HEK293T (cell line): ENCODE results near the gene KANSL1.

Source experiments
- CTCF ChIA-PET: fragments of 350-600 bp; formaldehyde crosslinking; extraction: SDS; loops from one replicate; lab custom pipeline; 2021; ENCODE audit warnings: antibody characterized with exemption, inconsistent platforms; lab: Yijun Ruan, JAX
- POLR2A ChIA-PET: fragments of 350-600 bp; formaldehyde crosslinking; extraction: SDS; loops from one replicate; lab custom pipeline; 2020; ENCODE audit warnings: antibody characterized with exemption, inconsistent platforms; lab: Yijun Ruan, JAX
- DNase-seq: peaks from one replicate; pipeline ENCODE4 v3.0.0; 2012; ENCODE audit warnings: mixed read lengths; ENCODE audit errors: extremely low spot score
- ARNT ChIP-seq: fragments of 450-650 bp; IDR thresholded peaks from 2 replicates; pipeline ENCODE4 v1.6.1; 2017; ENCODE audit warnings: mild to moderate bottlenecking
- BHLHE40 ChIP-seq: fragments of 450-650 bp; IDR thresholded peaks from 2 replicates; pipeline ENCODE4 v1.6.1; 2016; ENCODE audit warnings: mild to moderate bottlenecking, moderate library complexity, borderline replicate concordance
- CTBP1 ChIP-seq: fragments of 450-650 bp; IDR thresholded peaks from 2 replicates; pipeline ENCODE4 v1.6.1; 2016; ENCODE audit warnings: borderline replicate concordance
- ELF4 ChIP-seq: fragments of 450-650 bp; IDR thresholded peaks from 2 replicates; pipeline ENCODE4 v1.6.1; 2017; ENCODE audit warnings: antibody characterized with exemption
- FOXA1 ChIP-seq: fragments of 450-650 bp; IDR thresholded peaks from 2 replicates; pipeline ENCODE4 v1.6.1; 2016; ENCODE audit warnings: mild to moderate bottlenecking
- FOXK2 ChIP-seq: fragments of 450-650 bp; IDR thresholded peaks from 2 replicates; pipeline ENCODE4 v1.6.1; 2016; ENCODE audit warnings: mild to moderate bottlenecking
- FOXM1 ChIP-seq: fragments of 450-650 bp; IDR thresholded peaks from 2 replicates; pipeline ENCODE4 v1.6.1; 2017; ENCODE audit warnings: mild to moderate bottlenecking, borderline replicate concordance
- HDGF ChIP-seq: fragments of 450-650 bp; IDR thresholded peaks from 2 replicates; pipeline ENCODE4 v1.6.1; 2017; ENCODE audit warnings: antibody characterized with exemption, borderline replicate concordance
- L3MBTL2 ChIP-seq: fragments of 450-650 bp; conservative IDR thresholded peaks from 2 replicates; pipeline ENCODE4 v1.6.1; 2016; ENCODE audit warnings: mild to moderate bottlenecking
- LEF1 ChIP-seq: fragments of 450-650 bp; IDR thresholded peaks from 2 replicates; pipeline ENCODE4 v1.6.1; 2017; ENCODE audit warnings: mild to moderate bottlenecking, borderline replicate concordance
- NFRKB ChIP-seq: fragments of 450-650 bp; IDR thresholded peaks from 2 replicates; pipeline ENCODE4 v1.6.1; 2016; ENCODE audit warnings: mild to moderate bottlenecking, moderate library complexity
- PKNOX1 ChIP-seq: fragments of 450-650 bp; IDR thresholded peaks from 2 replicates; pipeline ENCODE4 v1.6.1; 2016
- SP1 ChIP-seq: fragments of 450-650 bp; IDR thresholded peaks from 2 replicates; pipeline ENCODE4 v1.6.1; 2017
- SUZ12 ChIP-seq: fragments of 450-650 bp; IDR thresholded peaks from 2 replicates; pipeline ENCODE4 v1.6.1; 2016; ENCODE audit warnings: mild to moderate bottlenecking
- TARDBP ChIP-seq: fragments of 450-650 bp; IDR thresholded peaks from 2 replicates; pipeline ENCODE4 v1.6.1; 2016
- ZNF384 ChIP-seq: fragments of 450-650 bp; IDR thresholded peaks from 2 replicates; pipeline ENCODE4 v1.6.1; 2016

Gene KANSL1

GRCh38 chr17:46071796-46072195 is 121.4 kb downstream of the KANSL1 start:
- CTCF ChIA-PET, result interaction anchor here (0.6 kb wide), 1 partner anchor 1600 kb away, joined by 8 read pairs; no protein-coding TSS in a partner anchor

GRCh38 chr17:46064460-46064859 is 128.8 kb downstream of the KANSL1 start:
- TF ChIP-seq NFRKB, result no peak
- no peak for TF ChIP-seq CTBP1
- no peak for TF ChIP-seq FOXM1
- TF ChIP-seq TARDBP, result no peak
- no peak for TF ChIP-seq PKNOX1
- ChIA-PET CTCF (no interaction called here), POLR2A (no interaction called here)
- no peak for DNase-seq

More at GRCh38 chr17:46071796-46072195, 121.4 kb downstream of the KANSL1 start:
- DNase-seq, result no peak
- POLR2A ChIA-PET, result interaction anchor here (2.4 kb wide), 1 partner anchor 121 kb away, joined by 6 read pairs; the partner anchor contains the start of gene KANSL1
- TF ChIP-seq FOXM1, result no peak
- TF ChIP-seq L3MBTL2, result no peak
- TF ChIP-seq LEF1, result no peak
- no peak for TF ChIP-seq SUZ12
- no peak for TF ChIP-seq NFRKB
- no peak for TF ChIP-seq CTBP1
- no peak for TF ChIP-seq BHLHE40
- TF ChIP-seq ELF4, result no peak
- TF ChIP-seq FOXA1, result no peak
- no peak for TF ChIP-seq FOXK2
- TF ChIP-seq SP1, result no peak
- no peak for TF ChIP-seq TARDBP
- TF ChIP-seq ARNT, result no peak
- no peak for TF ChIP-seq PKNOX1
- TF ChIP-seq ZNF384, result no peak
- no peak for TF ChIP-seq HDGF

- no peak for DNase-seq
- TF ChIP-seq FOXM1, result no peak
- TF ChIP-seq FOXA1, result no peak
- no peak for TF ChIP-seq SUZ12
- TF ChIP-seq TARDBP, result no peak
- no peak for TF ChIP-seq CTBP1
- no peak for TF ChIP-seq SP1
- no peak for TF ChIP-seq LEF1
- no peak for TF ChIP-seq ZNF384
- TF ChIP-seq NFRKB, result no peak
- TF ChIP-seq PKNOX1, result no peak
- no peak for TF ChIP-seq ARNT
- no peak for TF ChIP-seq ELF4
- no peak for TF ChIP-seq L3MBTL2
- no peak for TF ChIP-seq FOXK2
- no peak for TF ChIP-seq HDGF
- no peak for TF ChIP-seq BHLHE40
- CTCF ChIA-PET, result no interaction called here
- POLR2A ChIA-PET, result no interaction called here
Observed at GRCh38 chr17:46063241-46063640, 130.0 kb downstream of the KANSL1 start.

- POLR2A ChIA-PET, result no interaction called here
- DNase-seq, result peak; percentile 38
Observed at GRCh38 chr17:46061435-46061834, 131.8 kb downstream of the KANSL1 start.

GRCh38 chr17:46060461-46060860 is 132.8 kb downstream of the KANSL1 start:
- DNase-seq, result no peak
- TF ChIP-seq FOXA1 (no peak), SP1 (no peak), TARDBP (no peak), PKNOX1 (no peak), HDGF (no peak)
- POLR2A ChIA-PET, result no interaction called here
- CTCF ChIA-PET, result interaction anchor here (1.0 kb wide), 1 partner anchor 16 kb away, joined by 3 read pairs; no protein-coding TSS in a partner anchor

More at GRCh38 chr17:46061435-46061834, 131.8 kb downstream of the KANSL1 start:
- TF ChIP-seq PKNOX1 (no peak), L3MBTL2 (no peak)
- CTCF ChIA-PET, result interaction anchor here (0.6 kb wide), 1 partner anchor 14 kb away, joined by 3 read pairs; no protein-coding TSS in a partner anchor

- ChIA-PET CTCF (interaction anchor here (0.6 kb wide), 1 partner anchor 69 kb away, joined by 3 read pairs; no protein-coding TSS in a partner anchor), POLR2A (no interaction called here)
- no peak for DNase-seq
- no peak for TF ChIP-seq FOXM1
- no peak for TF ChIP-seq ZNF384
- TF ChIP-seq FOXA1, result no peak
- no peak for TF ChIP-seq FOXK2
- no peak for TF ChIP-seq BHLHE40
- TF ChIP-seq TARDBP, result no peak
- no peak for TF ChIP-seq SP1
- no peak for TF ChIP-seq ARNT
- no peak for TF ChIP-seq LEF1
- no peak for TF ChIP-seq PKNOX1
- no peak for TF ChIP-seq ELF4
- TF ChIP-seq L3MBTL2, result no peak
- TF ChIP-seq NFRKB, result no peak
- TF ChIP-seq CTBP1, result no peak
- no peak for TF ChIP-seq SUZ12
- no peak for TF ChIP-seq HDGF
Observed at GRCh38 chr17:46059486-46059885, 133.7 kb downstream of the KANSL1 start.
